ENCODE results near the gene PHRF1.
"Not testable (repeated sequence)": the region's sequence is repeated elsewhere in the genome, so short reads cannot be mapped to it uniquely, and the experiment has no call there.

Gene PHRF1

DNA sequence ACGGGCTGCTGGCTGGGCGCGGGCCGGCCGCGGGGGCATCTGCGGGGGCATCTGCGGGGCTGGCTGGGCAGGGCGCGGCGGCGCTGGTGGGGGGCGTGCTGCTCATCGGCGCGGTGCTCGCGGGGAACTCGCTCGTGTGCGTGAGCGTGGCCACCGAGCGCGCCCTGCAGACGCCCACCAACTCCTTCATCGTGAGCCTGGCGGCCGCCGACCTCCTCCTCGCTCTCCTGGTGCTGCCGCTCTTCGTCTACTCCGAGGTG is 61.0 kb downstream of the PHRF1 start:
- no peak overlapping the region for H3K4me3 ChIP-seq (ENCODE audit: low read length)
- DNase-seq (ENCODE audit: low read depth, low spot score), result no peak

DNA sequence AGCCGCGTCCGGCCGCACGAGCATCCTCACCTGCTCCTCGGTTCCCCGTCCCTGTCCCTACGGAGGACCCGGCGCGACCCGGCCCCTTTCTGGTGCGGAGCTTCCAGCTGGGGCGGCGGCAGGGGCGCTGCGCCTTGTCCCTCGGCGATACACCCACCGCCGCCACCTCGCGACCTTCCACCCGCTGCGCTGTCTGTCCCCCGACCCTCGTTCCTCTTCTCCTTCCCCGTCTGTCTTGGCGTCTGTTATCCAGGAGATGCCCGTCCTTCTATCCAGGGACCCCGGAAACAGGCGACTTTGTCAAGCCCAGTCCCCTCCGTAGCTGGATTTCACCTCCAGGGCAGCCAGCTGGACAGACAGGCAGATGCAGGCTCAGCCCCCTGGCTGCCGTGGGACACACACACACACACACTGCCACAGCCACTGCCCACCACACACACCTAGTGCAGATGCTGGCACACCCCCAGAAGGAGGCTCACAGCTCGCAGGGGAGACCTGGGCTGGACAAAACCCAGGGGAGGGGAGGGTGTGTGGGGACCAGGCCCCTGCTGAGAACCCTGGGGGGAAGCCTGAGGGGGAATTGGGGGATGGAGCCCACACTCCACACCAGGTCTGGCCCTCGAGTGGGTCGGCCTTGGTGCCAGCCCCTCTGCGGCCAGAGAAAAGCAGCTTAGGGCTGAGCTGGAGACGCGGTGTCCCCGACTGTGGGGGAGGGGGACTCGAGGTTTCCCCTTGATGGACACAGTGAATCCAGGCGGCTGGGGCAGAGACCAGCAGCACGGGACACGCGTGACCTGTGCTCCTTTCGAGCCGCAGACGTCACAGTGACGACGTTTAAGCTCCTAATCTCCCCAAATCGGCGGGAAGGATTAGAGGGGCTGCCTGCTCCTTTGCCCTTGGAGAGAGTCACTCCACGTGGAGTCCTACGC is 61.6 kb downstream of the PHRF1 start:
- no peak overlapping the region for H3K4me3 ChIP-seq (ENCODE audit: low read length)
- DNase-seq (ENCODE audit: low read depth, low spot score), result no peak

DNA sequence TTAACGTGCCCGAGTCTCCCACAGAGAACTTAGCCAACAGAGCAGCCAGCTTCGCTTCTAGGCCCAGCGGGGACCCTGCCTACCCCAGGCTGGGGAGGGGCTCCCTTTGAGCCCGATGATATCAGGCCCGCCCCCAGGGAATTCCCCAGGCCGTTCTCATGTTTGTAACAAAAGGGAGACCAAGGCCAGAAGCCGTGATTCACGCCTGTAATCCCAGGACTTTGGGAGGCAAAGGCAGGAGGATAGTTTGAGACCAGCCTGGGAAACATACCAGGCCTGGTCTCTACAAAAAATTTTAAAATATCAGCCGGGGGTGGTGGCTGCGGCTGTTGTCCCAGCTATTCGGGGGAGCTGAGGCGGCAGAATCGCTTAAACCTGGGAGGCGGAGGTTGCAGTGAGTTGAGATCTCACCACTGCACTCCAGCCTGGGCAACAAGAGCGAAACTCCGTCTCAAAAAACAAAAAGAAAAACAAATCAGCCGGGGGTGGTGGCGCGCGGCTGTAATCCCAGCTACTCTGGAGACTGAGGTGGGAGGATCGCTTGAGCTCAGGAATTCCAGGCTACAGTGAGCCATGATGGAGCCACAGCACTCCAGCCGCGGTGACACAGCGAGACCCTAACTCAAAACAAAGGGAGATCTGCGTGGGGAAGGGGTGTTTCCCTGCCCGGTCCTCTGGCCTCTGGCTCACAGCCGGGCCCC is 62.5 kb downstream of the PHRF1 start:
- DNase-seq (ENCODE audit: low read depth, low spot score), result no peak
- H3K4me3 ChIP-seq (ENCODE audit: low read length), result no peak overlapping the region

DNA sequence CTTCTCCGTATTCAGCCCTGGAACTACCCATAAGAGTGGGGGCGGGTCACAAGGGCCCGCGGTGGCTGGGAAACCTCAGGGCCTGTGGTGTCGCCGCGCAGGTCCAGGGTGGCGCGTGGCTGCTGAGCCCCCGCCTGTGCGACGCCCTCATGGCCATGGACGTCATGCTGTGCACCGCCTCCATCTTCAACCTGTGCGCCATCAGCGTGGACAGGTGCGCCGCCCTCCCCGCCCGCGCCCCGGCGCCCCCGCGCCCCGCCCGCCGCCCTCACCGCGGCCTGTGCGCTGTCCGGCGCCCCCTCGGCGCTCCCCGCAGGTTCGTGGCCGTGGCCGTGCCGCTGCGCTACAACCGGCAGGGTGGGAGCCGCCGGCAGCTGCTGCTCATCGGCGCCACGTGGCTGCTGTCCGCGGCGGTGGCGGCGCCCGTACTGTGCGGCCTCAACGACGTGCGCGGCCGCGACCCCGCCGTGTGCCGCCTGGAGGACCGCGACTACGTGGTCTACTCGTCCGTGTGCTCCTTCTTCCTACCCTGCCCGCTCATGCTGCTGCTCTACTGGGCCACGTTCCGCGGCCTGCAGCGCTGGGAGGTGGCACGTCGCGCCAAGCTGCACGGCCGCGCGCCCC is 63.2 kb downstream of the PHRF1 start:
- DNase-seq (ENCODE audit: low read depth, low spot score), result no peak
- no peak overlapping the region for H3K4me3 ChIP-seq (ENCODE audit: low read length)

DNA sequence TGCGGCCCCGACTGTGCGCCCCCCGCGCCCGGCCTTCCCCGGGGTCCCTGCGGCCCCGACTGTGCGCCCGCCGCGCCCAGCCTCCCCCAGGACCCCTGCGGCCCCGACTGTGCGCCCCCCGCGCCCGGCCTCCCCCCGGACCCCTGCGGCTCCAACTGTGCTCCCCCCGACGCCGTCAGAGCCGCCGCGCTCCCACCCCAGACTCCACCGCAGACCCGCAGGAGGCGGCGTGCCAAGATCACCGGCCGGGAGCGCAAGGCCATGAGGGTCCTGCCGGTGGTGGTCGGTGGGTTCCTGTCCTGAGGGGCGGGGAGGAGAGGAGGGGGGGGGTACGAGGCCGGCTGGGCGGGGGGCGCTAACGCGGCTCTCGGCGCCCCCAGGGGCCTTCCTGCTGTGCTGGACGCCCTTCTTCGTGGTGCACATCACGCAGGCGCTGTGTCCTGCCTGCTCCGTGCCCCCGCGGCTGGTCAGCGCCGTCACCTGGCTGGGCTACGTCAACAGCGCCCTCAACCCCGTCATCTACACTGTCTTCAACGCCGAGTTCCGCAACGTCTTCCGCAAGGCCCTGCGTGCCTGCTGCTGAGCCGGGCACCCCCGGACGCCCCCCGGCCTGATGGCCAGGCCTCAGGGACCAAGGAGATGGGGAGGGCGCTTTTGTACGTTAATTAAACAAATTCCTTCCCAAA is 63.9 kb downstream of the PHRF1 start:
- no peak overlapping the region for H3K4me3 ChIP-seq (ENCODE audit: low read length)
- DNase-seq (ENCODE audit: low read depth, low spot score), result no peak

DNA sequence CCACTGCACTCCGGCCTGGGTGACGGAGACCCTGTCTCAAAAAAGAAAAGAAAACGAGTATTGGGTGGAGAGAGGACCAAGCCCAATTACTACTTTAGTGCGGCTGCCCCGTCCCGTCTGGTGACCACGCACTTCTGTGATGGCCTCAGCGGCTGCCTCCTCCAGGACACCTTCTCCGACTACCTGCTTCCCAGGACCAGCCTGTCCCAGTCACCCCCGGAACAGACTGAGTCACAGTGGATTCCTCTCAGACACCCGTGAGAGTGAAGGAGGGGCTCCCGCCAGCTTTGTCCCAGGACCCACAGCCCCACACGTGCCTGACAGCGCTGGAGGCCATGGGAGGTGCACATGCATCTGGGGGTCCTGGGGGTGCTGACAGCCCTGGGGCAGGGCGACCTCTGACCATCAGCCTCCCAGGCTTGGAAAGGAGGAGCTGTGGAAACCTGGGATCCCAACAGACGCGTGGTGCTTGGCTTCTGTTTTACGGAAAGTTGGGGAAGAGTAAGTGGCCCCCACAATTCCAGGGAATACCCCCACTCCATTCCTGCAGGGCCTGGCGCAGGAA is 65.6 kb downstream of the PHRF1 start:
- no peak overlapping the region for H3K4me3 ChIP-seq (ENCODE audit: low read length)
- no peak for DNase-seq (ENCODE audit: low read depth, low spot score)

DNA sequence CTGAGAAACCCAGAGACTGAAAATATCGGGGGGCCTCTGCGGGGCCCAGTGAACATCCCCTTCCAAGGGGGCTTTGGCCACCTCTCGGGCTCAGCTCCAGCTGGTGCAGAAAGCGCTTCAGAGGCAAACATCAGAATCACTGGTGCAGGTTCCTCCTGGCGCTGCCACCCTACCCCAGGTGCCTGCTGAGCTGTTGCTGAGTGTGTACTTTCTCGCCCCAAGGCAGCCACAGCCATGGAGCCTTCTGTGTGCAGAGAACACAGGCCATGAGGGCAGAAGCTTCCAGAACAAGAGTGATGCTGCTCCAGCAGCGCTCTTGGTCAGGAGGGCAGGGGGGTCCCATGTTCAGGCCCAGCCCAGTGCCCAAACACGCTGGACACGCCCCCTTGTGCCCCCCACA is 67.1 kb downstream of the PHRF1 start:
- no peak for DNase-seq (ENCODE audit: low read depth, low spot score)
- no peak overlapping the region for H3K4me3 ChIP-seq (ENCODE audit: low read length)

DNA sequence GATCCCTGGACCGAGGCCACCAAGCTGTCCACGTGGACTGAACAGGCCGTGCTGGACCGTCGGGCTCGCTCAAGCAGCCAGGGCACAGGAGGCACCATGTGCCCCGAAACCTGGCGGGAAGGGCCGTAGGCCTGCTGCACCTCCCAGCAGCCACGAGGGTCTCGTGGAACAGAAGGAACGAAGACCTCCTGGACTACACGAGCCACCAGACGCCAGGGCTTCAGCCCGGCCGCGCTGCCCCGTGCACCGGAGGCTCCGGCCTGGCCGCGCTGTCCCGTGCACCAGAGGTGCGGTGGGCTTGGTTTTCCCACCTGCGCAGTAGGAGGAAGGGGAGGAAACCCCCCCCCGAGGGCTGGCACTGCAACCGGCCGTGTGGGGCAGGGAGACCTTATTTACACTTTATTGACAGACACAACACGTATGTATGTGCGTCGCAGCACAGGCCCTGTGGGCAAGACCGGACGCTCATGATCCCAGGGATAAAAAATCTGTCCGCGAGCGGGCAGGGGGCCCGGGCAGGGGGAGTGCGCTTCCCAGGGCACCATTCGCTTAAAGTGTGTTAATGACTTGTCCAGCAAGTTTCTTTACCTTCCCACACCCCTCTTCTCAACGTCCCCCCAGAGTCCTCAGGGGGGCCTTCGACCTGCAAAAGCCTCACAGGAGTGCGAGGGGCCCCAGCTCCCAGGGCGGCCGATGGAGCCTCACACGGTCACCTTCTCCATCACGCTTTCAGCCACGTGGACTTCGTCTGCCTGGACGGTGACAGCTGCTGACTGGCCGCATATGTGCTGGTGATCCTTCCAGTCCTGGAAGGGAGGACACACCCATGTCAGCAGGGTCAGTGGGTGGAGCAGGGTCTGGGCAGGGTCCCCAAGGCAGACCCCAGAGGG is 67.8 kb downstream of the PHRF1 start:
- no peak overlapping the region for H3K4me3 ChIP-seq (ENCODE audit: low read length)
- DNase-seq (ENCODE audit: low read depth, low spot score), result no peak

DNA sequence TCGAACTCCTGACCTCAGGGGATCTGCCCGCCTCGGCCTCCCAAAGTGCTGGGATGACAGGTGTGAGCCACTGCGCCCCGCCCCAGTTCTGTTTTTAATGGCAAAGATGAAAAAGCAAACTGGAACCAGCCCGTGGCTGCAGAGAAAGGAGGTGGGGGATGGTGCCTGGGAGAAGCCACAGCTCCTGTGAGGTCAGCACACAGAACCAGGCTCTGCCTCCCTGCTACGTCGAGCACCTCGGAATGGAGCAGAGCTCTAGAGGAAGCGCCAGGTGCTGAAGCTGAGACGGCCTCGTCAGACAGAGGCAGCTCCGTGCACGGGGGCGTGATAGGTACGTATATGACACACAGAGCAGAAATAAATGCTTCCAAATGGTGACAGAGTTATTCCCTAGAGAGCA is 69.3 kb downstream of the PHRF1 start:
- no peak overlapping the region for H3K4me3 ChIP-seq (ENCODE audit: low read length)
- DNase-seq (ENCODE audit: low read depth, low spot score), result no peak

DNA sequence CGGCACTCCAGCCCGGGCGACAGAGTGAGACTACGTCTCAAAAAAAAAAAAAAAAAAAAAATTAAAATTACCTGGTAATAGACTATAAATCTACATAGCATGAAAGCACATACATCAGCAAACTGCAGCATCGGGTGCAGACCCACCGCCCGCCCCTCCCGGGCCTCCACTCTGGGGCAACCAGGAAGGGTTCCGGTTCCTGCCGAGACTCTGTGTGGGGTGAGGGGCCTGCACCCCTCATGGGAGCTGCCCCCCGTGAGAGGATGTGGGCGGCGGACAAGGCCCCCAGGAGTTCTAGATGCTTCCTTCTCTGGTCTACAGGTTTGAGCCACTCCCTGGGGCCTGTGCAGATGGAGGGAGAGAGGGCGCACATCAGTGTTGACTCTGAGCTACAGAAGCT is 69.9 kb downstream of the PHRF1 start:
- DNase-seq (ENCODE audit: low read depth, low spot score), result no peak
- H3K4me3 ChIP-seq (ENCODE audit: low read length), result no peak overlapping the region

DNA sequence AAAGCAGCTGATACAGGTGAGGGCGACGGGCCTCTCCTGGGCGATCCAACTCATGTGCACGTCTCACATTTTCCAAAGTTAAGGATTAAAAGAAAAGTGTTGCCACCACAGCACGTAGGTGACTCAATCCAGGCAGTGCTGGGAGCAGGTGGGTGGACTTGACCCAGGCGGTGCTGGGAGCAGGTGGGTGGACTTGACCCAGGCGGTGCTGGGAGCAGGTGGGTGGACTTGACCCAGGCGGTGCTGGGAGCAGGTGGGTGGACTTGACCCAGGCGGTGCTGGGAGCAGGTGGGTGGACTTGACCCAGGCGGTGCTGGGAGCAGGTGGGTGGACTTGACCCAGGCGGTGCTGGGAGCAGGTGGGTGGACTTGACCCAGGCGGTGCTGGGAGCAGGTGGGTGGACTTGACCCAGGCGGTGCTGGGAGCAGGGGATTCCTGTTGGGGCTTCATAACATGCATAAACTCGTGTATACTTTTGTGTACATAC is 71.4 kb downstream of the PHRF1 start:
- not testable (repeated sequence) for DNase-seq (ENCODE audit: low read depth, low spot score); H3K4me3 ChIP-seq (ENCODE audit: low read length)

DNA sequence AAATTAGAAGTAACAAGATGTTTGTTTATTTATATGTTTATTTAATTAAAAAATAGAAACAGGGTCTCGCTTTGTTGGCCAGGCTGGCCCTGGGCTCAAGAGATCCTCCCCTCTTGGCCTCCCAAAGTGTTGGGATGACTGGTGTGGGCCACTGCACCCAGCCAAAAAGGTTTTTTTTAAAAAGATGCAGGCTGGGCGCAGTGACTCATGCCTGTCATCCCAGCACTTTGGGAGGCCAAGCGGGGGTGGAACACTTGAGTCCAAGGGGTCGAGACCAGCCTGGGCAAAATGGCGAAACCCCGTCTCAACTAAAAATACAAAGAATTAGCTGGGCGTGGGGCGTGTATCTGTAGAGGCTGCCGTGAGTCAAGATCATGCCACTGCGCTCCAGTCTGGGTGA is 74.2 kb downstream of the PHRF1 start:
- DNase-seq (ENCODE audit: low read depth, low spot score), result no peak
- H3K4me3 ChIP-seq (ENCODE audit: low read length), result no peak overlapping the region

DNA sequence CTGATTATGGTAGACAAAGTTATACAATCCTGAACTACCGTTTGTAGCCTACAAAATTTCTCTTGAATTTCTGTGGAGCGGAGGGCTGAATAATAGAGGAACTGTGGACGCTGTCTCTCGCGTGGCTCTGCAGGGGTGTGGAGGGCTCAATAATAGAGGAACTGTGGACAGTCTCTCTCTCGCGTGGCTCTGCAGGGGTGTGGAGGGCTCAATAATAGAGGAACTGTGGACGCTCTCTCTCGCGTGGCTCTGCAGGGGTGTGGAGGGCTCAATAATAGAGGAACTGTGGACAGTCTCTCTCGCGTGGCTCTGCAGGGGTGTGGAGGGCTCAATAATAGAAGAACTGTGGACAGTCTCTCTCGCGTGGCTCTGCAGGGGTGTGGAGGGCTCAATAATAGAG is 76.9 kb downstream of the PHRF1 start:
- H3K4me3 ChIP-seq (ENCODE audit: low read length); DNase-seq (ENCODE audit: low read depth, low spot score): not testable (repeated sequence)

DNA sequence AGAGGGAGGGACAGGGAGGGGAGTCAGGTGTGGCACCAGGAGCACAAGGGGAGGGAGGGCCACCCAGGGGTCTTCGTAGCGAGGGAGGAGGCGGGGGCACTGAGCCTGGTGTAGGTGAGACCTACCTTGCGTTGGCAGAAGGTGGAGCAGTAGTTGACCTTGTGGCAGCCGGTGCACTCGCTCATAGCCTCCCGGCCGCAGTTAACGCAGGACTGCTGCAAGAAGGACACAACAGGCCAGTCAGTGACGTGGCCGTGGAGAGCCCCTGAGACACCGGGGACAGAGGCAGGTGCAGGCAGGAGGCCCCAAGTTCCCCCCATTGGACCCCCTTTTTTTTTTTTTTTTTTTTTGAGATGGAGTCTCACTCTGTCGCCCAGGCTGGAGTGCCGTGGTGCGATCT is 77.6 kb downstream of the PHRF1 start:
- no peak overlapping the region for H3K4me3 ChIP-seq (ENCODE audit: low read length)
- DNase-seq (ENCODE audit: low read depth, low spot score), result no peak

DNA sequence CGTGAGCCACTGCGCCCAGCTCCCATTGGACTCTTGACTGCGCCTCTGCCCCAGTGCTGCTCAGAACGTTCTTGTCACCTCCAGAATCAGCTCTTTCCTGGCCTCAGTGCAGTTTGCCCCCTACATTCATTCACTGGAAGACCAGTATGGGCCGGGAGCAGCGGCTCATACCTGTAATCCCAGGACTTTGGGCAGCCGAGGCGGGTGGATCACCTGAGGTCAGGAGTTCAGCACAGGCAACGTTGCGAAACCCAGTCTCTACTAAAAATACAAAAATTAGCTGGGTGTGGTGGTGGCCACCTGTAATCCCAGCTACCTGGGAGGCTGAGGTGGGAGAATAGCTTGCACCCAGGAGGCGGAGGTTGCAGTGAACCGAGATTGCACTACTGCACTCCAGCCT is 78.2 kb downstream of the PHRF1 start:
- DNase-seq (ENCODE audit: low read depth, low spot score), result not testable (repeated sequence)

DNA sequence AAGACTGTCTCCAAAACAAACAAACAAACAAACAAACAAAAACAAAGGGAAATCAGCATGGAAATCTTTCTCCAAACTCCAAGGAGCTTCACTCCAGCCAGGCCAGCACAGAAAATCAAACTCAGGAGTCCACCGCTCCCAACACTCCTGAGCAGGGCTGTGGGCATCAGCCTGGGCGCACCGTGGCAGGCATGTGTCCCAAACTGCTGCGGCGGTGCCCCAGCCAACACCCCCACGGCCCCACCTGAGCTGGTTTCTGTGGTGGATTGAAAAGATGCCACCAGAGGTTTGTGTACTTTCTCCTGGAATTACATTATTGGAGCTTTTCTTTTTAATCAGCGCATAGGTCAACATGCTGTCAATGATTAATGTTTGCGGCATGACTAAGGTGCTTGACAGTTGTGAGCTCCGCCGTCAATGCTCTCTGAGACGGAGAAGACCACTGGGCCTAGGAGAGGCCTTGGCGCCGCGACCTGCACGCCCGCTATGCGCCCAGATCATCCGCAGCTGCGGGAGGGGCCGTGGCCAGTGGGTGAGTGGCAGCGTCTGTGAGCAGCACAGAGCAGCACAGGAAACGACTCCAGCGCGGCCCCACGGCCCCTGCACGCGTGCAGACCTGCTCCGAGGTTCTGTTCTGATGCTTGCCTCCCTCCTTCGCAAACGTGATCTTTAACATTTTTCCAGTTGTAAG is 78.9 kb downstream of the PHRF1 start:
- no peak for DNase-seq (ENCODE audit: low read depth, low spot score)
- H3K4me3 ChIP-seq (ENCODE audit: low read length), result no peak overlapping the region

More for the DNA sequence above, 78.2 kb downstream of the PHRF1 start:
- H3K4me3 ChIP-seq (ENCODE audit: low read length), result not testable (repeated sequence)

DNA sequence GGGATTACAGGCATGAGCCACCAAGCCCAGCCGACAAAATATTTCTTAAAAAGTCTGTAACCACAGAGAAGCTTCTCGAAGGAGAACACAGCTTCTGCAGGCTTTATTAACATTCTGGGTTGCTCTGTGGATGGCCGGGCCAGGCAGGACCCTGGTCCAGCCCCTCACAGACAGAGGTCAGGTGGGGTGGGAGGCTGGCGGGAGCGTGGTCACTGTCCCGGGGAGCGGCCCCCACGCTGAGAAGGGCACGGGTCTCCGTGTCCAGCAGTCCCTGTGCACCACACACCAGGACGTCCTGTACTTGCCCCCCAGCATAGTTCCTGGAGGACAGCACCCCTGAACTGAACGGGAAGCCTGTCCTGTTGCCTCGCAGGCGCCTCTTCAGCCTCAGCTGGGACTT is 80.2 kb downstream of the PHRF1 start:
- DNase-seq (ENCODE audit: low read depth, low spot score), result no peak

DNA sequence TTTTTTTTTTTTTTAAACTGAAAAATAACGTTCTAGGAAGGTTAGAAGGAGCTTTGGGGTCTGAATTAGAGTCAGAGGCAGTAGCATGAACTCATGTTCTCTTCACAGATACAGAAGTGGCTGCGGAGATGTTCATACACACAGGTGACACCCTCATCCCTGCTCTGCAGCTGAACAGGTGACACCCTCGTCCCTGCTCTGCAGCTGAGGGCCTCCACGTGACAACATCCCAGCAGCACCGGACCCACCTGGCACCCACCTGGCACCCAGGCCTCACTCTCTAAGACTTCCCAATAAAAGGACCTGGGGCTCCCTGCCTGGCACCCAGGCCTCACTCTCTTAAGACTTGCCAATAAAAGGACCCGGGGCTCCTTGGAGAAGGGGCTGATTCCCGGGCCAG is 80.6 kb downstream of the PHRF1 start:
- H3K4me3 ChIP-seq (ENCODE audit: low read length), result no peak overlapping the region
- no peak for DNase-seq (ENCODE audit: low read depth, low spot score)

More for the DNA sequence above, 80.2 kb downstream of the PHRF1 start:
- no peak overlapping the region for H3K4me3 ChIP-seq (ENCODE audit: low read length)
